Measurements from ENCODE around the gene GAREM1.

DNA sequence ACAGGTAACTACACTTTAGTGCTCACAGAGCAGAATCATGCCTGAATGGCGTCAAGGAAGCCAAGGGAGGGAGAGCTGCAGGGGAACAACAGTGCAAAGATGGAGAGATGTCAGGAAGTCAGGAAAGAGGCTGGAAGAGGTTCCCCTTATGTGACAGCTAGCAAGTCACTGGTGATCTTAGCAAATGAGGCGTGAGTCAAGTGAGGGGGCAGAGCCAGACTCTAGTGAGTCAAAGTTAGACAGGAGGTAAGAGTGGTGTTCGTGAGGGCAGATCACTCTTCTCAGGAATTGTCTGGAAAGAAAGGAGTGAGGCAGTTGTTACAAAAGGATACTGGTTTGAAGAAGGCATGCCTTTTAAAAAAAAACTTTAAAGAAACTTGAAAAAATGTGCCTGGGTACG lies 193.8 kb downstream of the GAREM1 start:
- TF ChIP-seq, protein P1, sequence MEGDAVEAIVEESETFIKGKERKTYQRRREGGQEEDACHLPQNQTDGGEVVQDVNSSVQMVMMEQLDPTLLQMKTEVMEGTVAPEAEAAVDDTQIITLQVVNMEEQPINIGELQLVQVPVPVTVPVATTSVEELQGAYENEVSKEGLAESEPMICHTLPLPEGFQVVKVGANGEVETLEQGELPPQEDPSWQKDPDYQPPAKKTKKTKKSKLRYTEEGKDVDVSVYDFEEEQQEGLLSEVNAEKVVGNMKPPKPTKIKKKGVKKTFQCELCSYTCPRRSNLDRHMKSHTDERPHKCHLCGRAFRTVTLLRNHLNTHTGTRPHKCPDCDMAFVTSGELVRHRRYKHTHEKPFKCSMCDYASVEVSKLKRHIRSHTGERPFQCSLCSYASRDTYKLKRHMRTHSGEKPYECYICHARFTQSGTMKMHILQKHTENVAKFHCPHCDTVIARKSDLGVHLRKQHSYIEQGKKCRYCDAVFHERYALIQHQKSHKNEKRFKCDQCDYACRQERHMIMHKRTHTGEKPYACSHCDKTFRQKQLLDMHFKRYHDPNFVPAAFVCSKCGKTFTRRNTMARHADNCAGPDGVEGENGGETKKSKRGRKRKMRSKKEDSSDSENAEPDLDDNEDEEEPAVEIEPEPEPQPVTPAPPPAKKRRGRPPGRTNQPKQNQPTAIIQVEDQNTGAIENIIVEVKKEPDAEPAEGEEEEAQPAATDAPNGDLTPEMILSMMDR (IDR thresholded peaks at IDR 0.05; ENCODE audit: low read depth, low read length): no peak
- TF ChIP-seq MYC (IDR thresholded peaks at IDR 0.05; ENCODE audit: low read depth, low read length): no peak
- TF ChIP-seq, protein P2, sequence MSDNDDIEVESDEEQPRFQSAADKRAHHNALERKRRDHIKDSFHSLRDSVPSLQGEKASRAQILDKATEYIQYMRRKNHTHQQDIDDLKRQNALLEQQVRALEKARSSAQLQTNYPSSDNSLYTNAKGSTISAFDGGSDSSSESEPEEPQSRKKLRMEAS (IDR thresholded peaks at IDR 0.05; ENCODE audit: low read depth, low read length): no peak

Measured in NB4 (cell line).